Panc1 (cell line): ENCODE results near the gene GABRG3. TPM values are rescaled to one million over a fixed set of nuclear protein-coding genes. Genes with fewer than 3 reads are reported as not detected.

ENCODE experiments used
- ATAC-seq: fragments of 200-7000 bp; cut with Tn5 transposase; 2 replicates; pipeline ENCODE4 v1.9.1; 2020; ENCODE audit warnings: mild to moderate bottlenecking, moderate library complexity
- BruUV-seq: library from RNA; stranded (reverse); fragments of 400-500 nt; replicated peaks from 2 replicates; lab custom pipeline; 2021; lab: Mats Ljungman, UMichigan
- CTCF ChIA-PET: fragments of 300-600 bp; sonication (Branson Sonifier 250); formaldehyde crosslinking; loops from one replicate; lab custom pipeline; 2022; ENCODE audit warnings: antibody characterized with exemption; lab: Charles Lee
- POLR2A ChIA-PET: fragments of 300-600 bp; sonication (Branson Sonifier 250); formaldehyde crosslinking; loops from one replicate; lab custom pipeline; 2022; ENCODE audit warnings: antibody characterized with exemption; lab: Charles Lee
- DNase-seq: peaks from one replicate; pipeline ENCODE4 v3.0.0-alpha.2; 2010; ENCODE audit warnings: low read depth, low spot score
- H3K27ac ChIP-seq: 2 replicates; pipeline ENCODE4 v1.5.1; 2011; ENCODE audit warnings: mild to moderate bottlenecking, low read length, inconsistent platforms
- H3K27me3 ChIP-seq: fragments of 200-500 bp; sonication (Bioruptor generic); 2 replicates; pipeline ENCODE4 v1.6.0; 2014; ENCODE audit warnings: low read length, inconsistent platforms; ENCODE audit not compliant: control insufficient read depth, insufficient read depth
- H3K36me3 ChIP-seq: fragments of 200-500 bp; sonication (Bioruptor generic); 2 replicates; pipeline ENCODE4 v1.5.1; 2014; ENCODE audit warnings: inconsistent platforms, mild to moderate bottlenecking, low read length, moderate library complexity; ENCODE audit not compliant: control insufficient read depth, insufficient read depth
- H3K4me1 ChIP-seq: 2 replicates; pipeline ENCODE4 v1.5.1; 2011; ENCODE audit warnings: inconsistent platforms, mild to moderate bottlenecking, low read length, moderate library complexity; ENCODE audit not compliant: control insufficient read depth, insufficient read depth
- H3K4me3 ChIP-seq, 2 experiments: 2 replicates each; pipeline ENCODE4 v1.5.1; 2011 to 2012; ENCODE audit warnings: low read depth in 2 of 2, low read length in 2 of 2, mild to moderate bottlenecking in 2 of 2, inconsistent platforms in 1 of 2, moderate library complexity in 1 of 2
- H3K9me3 ChIP-seq: fragments of 200-500 bp; sonication (Bioruptor generic); 2 replicates; pipeline ENCODE4 v1.5.1; 2014; ENCODE audit warnings: low read depth, mild to moderate bottlenecking, inconsistent platforms, low read length, moderate library complexity; ENCODE audit not compliant: control insufficient read depth, insufficient read depth
- CTCF ChIP-seq: fragments of 450-650 bp; IDR thresholded peaks from 2 replicates; pipeline ENCODE4 v1.5.1; 2017; ENCODE audit warnings: mild to moderate bottlenecking
- POLR2AphosphoS5 ChIP-seq: IDR thresholded peaks from 2 replicates; pipeline ENCODE4 v1.6.1; 2012; ENCODE audit warnings: mild to moderate bottlenecking, low read depth, low read length, moderate library complexity
- REST ChIP-seq, 2 experiments: IDR thresholded peaks; 2 replicates each; pipeline ENCODE4 v1.6.1; 2011 to 2012; ENCODE audit warnings: low read depth in 2 of 2, control low read depth in 1 of 2, low read length in 1 of 2, mild to moderate bottlenecking in 1 of 2, moderate library complexity in 1 of 2; ENCODE audit not compliant: insufficient read depth in 1 of 2
- SIN3A ChIP-seq: IDR thresholded peaks from 2 replicates; pipeline ENCODE4 v1.6.1; 2012; ENCODE audit warnings: low read depth, mild to moderate bottlenecking, low read length, moderate library complexity, borderline replicate concordance; ENCODE audit not compliant: insufficient read depth
- TCF7L2 ChIP-seq: IDR thresholded peaks from 2 replicates; pipeline ENCODE4 v1.6.1; 2011; ENCODE audit warnings: mild to moderate bottlenecking, low read depth, low read length, inconsistent platforms
- in situ Hi-C: cut with HindIII; loops from 2 replicates; pipeline ENCODE4 v1.10.0; 2016; ENCODE audit warnings: low sequenced_read_pairs, low pct_unique_long_range_greater_than_20kb
- intact Hi-C: fragments of 100-400 bp; cut with micrococcal nuclease; formaldehyde crosslinking; loops from one replicate; pipeline ENCODE4 v1.10.0; 2022; ENCODE audit not compliant: unreplicated experiment
- total RNA-seq: library from RNA; stranded (reverse); gene quantifications from one replicate; pipeline ENCODE4 v1.2.1, GENCODE V29; 2021; ENCODE audit not compliant: unreplicated experiment

The GABRG3 gene
- total RNA-seq, 1 experiment from 2014 or later, result not detected

DNA sequence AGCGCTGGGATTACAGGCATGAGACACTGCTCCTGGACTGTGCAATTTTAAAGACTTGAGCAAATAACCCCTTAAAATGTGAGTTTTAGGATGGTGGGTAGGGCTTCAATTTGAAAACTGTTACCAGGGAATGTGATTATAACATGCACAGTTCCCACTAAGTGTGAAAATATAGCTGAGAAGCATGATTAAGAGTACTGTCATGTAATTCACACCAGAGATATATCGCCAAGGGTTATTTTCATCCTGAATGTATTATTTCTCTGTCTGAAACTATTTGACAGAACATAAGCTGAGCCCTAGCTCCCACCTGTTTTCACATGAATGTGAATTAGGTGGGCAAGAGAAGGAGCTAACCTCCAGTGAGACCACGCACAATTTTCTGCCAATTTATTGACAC, 457.2 kb downstream of the GABRG3 start:
- intact Hi-C loops (no loop called here), in situ Hi-C loops (no loop called here)
- H3K4me3 ChIP-seq, result no peak overlapping the region
- H3K4me1 ChIP-seq, result no peaks in the 10 kb centered on the region
- no TSS peak for BruUV-seq
- DNase-seq (no peak), ATAC-seq (no peak)
- no peak overlapping the region for H3K27ac ChIP-seq
- ChIA-PET POLR2A (no interaction called here), CTCF (no interaction called here)
- no peaks in the 10 kb centered on the region for H3K36me3 ChIP-seq
- H3K27me3 ChIP-seq, result no peaks in the 10 kb centered on the region
- 0 out of 2 replicates have a peak, but pooled peaks cover 7% of the 10 kb centered on the region for H3K9me3 ChIP-seq
- TF ChIP-seq CTCF (no peak), SIN3A (no peak)

DNA sequence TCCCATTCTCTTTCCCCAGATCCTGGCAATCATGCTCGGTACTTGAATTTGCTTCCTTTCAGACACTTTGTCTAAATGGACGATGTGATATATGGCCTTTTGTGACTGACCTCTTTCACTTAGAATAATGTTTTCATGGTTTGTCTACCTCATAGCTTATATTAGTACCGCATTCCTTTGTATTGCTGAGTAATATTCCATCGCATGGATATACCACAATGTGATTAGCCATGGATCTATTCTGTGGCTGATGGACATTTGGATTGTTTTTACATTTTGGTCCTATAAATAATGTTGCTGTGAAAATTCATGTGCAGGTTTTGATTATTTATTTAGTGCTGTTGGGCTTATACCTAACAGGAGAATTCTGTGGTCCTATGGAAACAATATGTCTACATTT, 458.6 kb downstream of the GABRG3 start:
- no TSS peak for BruUV-seq
- H3K4me3 ChIP-seq, result no peak overlapping the region
- no peak overlapping the region for H3K27ac ChIP-seq
- 0 out of 2 replicates have a peak, but pooled peaks cover 7% of the 10 kb centered on the region for H3K9me3 ChIP-seq
- CTCF ChIA-PET, result no interaction called here
- no peak for DNase-seq
- TF ChIP-seq TCF7L2 (no peak), REST (IDR thresholded peaks at IDR 0.05; ENCODE audit: insufficient read depth in 1 of 2, low read depth in 2 of 2, low read length in 1 of 2) (no peak), POLR2AphosphoS5 (no peak), SIN3A (no peak), CTCF (no peak)
- intact Hi-C loops, result no loop called here
- in situ Hi-C loops, result no loop called here
- H3K27me3 ChIP-seq, result no peaks in the 10 kb centered on the region
- POLR2A ChIA-PET, result no interaction called here
- H3K36me3 ChIP-seq, result no peaks in the 10 kb centered on the region
- no peak for ATAC-seq
- H3K4me1 ChIP-seq, result no peaks in the 10 kb centered on the region

GRCh38 chr15:27433604-27434003, 462.6 kb downstream of the GABRG3 start:
- no peak for DNase-seq
- CTCF ChIA-PET, result no interaction called here
- Histone ChIP-seq H3K36me3 (no peaks in the 10 kb centered on the region), H3K27ac (no peak overlapping the region), H3K4me1 (no peaks in the 10 kb centered on the region), H3K9me3 (0 out of 2 replicates have a peak, but pooled peaks cover 7% of the 10 kb centered on the region), H3K4me3 (no peak overlapping the region), H3K27me3 (no peaks in the 10 kb centered on the region)
- POLR2A ChIA-PET, result no interaction called here
- ATAC-seq, result no peak
- in situ Hi-C loops, result no loop called here
- intact Hi-C loops, result no loop called here
- BruUV-seq, result no TSS peak
- TF ChIP-seq REST (IDR thresholded peaks at IDR 0.05; ENCODE audit: insufficient read depth in 1 of 2, low read depth in 2 of 2, low read length in 1 of 2) (no peak), POLR2AphosphoS5 (no peak), TCF7L2 (no peak), SIN3A (no peak), CTCF (no peak)
